ENCODE data around the gene OSGIN1. TPM values are rescaled to one million over a fixed set of nuclear protein-coding genes. Genes with fewer than 3 reads are reported as not detected.

OSGIN1 gene
- total RNA-seq, 1 donor from 2014 or later: 1.1 TPM

GRCh38 chr16:84007965-84008364 lies 54.9 kb downstream of the OSGIN1 start:
- Histone ChIP-seq H3K27me3 (ENCODE audit: control insufficient read depth, insufficient read depth, low read length) (peaks cover 9% of the 10 kb centered on the region), H3K36me3 (ENCODE audit: control insufficient read depth, insufficient read depth, low read length) (no peaks in the 10 kb centered on the region), H3K4me3 (ENCODE audit: low read depth, low read length) (no peak overlapping the region)
- FAIRE-seq (no peak), DNase-seq (ENCODE audit: low read depth) (no peak)
- TF ChIP-seq CTCF (IDR thresholded peaks at IDR 0.05; ENCODE audit: insufficient read depth, low read length, severe bottlenecking): no peak

GRCh38 chr16:84009282-84009681 lies 56.2 kb downstream of the OSGIN1 start:
- Histone ChIP-seq H3K36me3 (ENCODE audit: control insufficient read depth, insufficient read depth, low read length) (no peaks in the 10 kb centered on the region), H3K4me3 (ENCODE audit: low read depth, low read length) (no peak overlapping the region), H3K27me3 (ENCODE audit: control insufficient read depth, insufficient read depth, low read length) (peaks cover 6% of the 10 kb centered on the region)
- FAIRE-seq: no peak
- DNase-seq (ENCODE audit: low read depth): no peak
- no peak for TF ChIP-seq CTCF (IDR thresholded peaks at IDR 0.05; ENCODE audit: insufficient read depth, low read length, severe bottlenecking)

GRCh38 chr16:84013787-84014569 lies 60.9 kb downstream of the OSGIN1 start:
- no peaks in the 10 kb centered on the region for H3K36me3 ChIP-seq (ENCODE audit: control insufficient read depth, insufficient read depth, low read length)
- no peak overlapping the region for H3K4me3 ChIP-seq (ENCODE audit: low read depth, low read length)
- DNase-seq (ENCODE audit: low read depth) (peak; percentile 92), FAIRE-seq (peak; percentile 99)
- no peaks in the 10 kb centered on the region for H3K27me3 ChIP-seq (ENCODE audit: control insufficient read depth, insufficient read depth, low read length)
- TF ChIP-seq CTCF (IDR thresholded peaks at IDR 0.05; ENCODE audit: insufficient read depth, low read length, severe bottlenecking): no peak

GRCh38 chr16:84014570-84015327 lies 61.7 kb downstream of the OSGIN1 start:
- no peaks in the 10 kb centered on the region for H3K27me3 ChIP-seq (ENCODE audit: control insufficient read depth, insufficient read depth, low read length)
- TF ChIP-seq CTCF (IDR thresholded peaks at IDR 0.05; ENCODE audit: insufficient read depth, low read length, severe bottlenecking): no peak
- FAIRE-seq: no peak
- no peaks in the 10 kb centered on the region for H3K36me3 ChIP-seq (ENCODE audit: control insufficient read depth, insufficient read depth, low read length)
- no peak overlapping the region for H3K4me3 ChIP-seq (ENCODE audit: low read depth, low read length)
- DNase-seq (ENCODE audit: low read depth): no peak

GRCh38 chr16:84015399-84015798 lies 62.4 kb downstream of the OSGIN1 start:
- no peak overlapping the region for H3K4me3 ChIP-seq (ENCODE audit: low read depth, low read length)
- TF ChIP-seq CTCF (IDR thresholded peaks at IDR 0.05; ENCODE audit: insufficient read depth, low read length, severe bottlenecking): no peak
- FAIRE-seq: no peak

More at GRCh38 chr16:84015399-84015798, 62.4 kb downstream of the OSGIN1 start:
- Histone ChIP-seq H3K36me3 (ENCODE audit: control insufficient read depth, insufficient read depth, low read length) (no peaks in the 10 kb centered on the region), H3K27me3 (ENCODE audit: control insufficient read depth, insufficient read depth, low read length) (no peaks in the 10 kb centered on the region)
- DNase-seq (ENCODE audit: low read depth): no peak

Other genes starting within 250 kb of the OSGIN1 start
- gene HSBP1, start 145.3 kb upstream of the OSGIN1 start, total RNA-seq: 20.0 and 152 TPM in 2 replicates
- 2.4 and 2.6 TPM in 2 replicates for gene MLYCD, start 54.1 kb upstream of the OSGIN1 start, total RNA-seq
- not detected in 2 replicates for gene NECAB2, start 15.0 kb downstream of the OSGIN1 start, total RNA-seq
- gene SLC38A8, start 89.6 kb downstream of the OSGIN1 start, total RNA-seq: not detected in 2 replicates
- gene MBTPS1, start 163.7 kb downstream of the OSGIN1 start, total RNA-seq: 63.4 and 67.3 TPM in 2 replicates
- gene HSDL1, start 191.9 kb downstream of the OSGIN1 start, total RNA-seq: 25.9 and 36.3 TPM in 2 replicates
- not detected in 2 replicates for gene DNAAF1, start 192.1 kb downstream of the OSGIN1 start, total RNA-seq
- 7.3 and 7.9 TPM in 2 replicates for gene TAF1C, start 233.8 kb downstream of the OSGIN1 start, total RNA-seq
- gene ADAD2, start 237.9 kb downstream of the OSGIN1 start, total RNA-seq: not detected in 2 replicates

Data from bronchial epithelial cell (primary cell).